Calu3 (cell line): ENCODE results near the gene NEMF. TPM values are rescaled to one million over a fixed set of nuclear protein-coding genes. Genes with fewer than 3 reads are reported as not detected.

Experiments
- Bru-seq: library from RNA; stranded (reverse); fragments of 400-500 nt; gene quantifications from one replicate; lab custom pipeline; 2021; lab: Mats Ljungman, UMichigan
- BruChase-seq, 2 experiments: library from RNA; stranded (reverse); fragments of 400-500 nt; gene quantifications; one replicate each; lab custom pipeline; 2021; lab: Mats Ljungman, UMichigan
- BruUV-seq: library from RNA; stranded (reverse); fragments of 400-500 nt; replicated peaks from 2 replicates; lab custom pipeline; 2021; lab: Mats Ljungman, UMichigan
- CTCF ChIA-PET: fragments of 300-600 bp; sonication (Branson Sonifier 250); formaldehyde crosslinking; loops from one replicate; lab custom pipeline; 2022; ENCODE audit warnings: antibody characterized with exemption; lab: Charles Lee
- DNase-seq: peaks from one replicate; pipeline ENCODE4 v3.0.0; 2022
- H3K27ac Mint-ChIP-seq: one replicate; pipeline ENCODE4 v1.8.0; 2022; ENCODE audit warnings: mixed read lengths; ENCODE audit not compliant: unreplicated experiment
- H3K27me3 Mint-ChIP-seq: one replicate; pipeline ENCODE4 v1.8.0; 2022; ENCODE audit warnings: mixed read lengths; ENCODE audit not compliant: unreplicated experiment
- H3K36me3 Mint-ChIP-seq: one replicate; pipeline ENCODE4 v1.8.0; 2022; ENCODE audit warnings: mild to moderate bottlenecking, moderate library complexity, mixed read lengths; ENCODE audit not compliant: insufficient read depth, unreplicated experiment
- H3K4me1 Mint-ChIP-seq: one replicate; pipeline ENCODE4 v1.8.0; 2022; ENCODE audit warnings: mild to moderate bottlenecking, low read depth, mixed read lengths; ENCODE audit not compliant: unreplicated experiment
- H3K4me3 Mint-ChIP-seq: one replicate; pipeline ENCODE4 v1.8.0; 2022; ENCODE audit warnings: mild to moderate bottlenecking, low read depth, moderate library complexity, mixed read lengths; ENCODE audit not compliant: unreplicated experiment
- H3K9me3 Mint-ChIP-seq: one replicate; pipeline ENCODE4 v1.8.0; 2022; ENCODE audit warnings: low read depth, mixed read lengths; ENCODE audit not compliant: unreplicated experiment
- intact Hi-C: fragments of 100-400 bp; cut with micrococcal nuclease; formaldehyde crosslinking; loops from one replicate; pipeline ENCODE4 v1.10.0; 2022; ENCODE audit not compliant: unreplicated experiment
- long read RNA-seq: library from polyadenylated mRNA; stranded (forward); transcript quantifications from one replicate; pipeline ENCODE4 v2.0.0, GENCODE V29; 2022
- total RNA-seq: library from RNA; stranded (reverse); gene quantifications from 2 replicates; pipeline ENCODE4 v1.2.3, GENCODE V29; 2022
- TF ChIP-seq, protein P1 (sequence below): fragments of 200-600 bp; IDR thresholded peaks from one replicate; pipeline ENCODE4 v1.8.0; 2022; ENCODE audit warnings: antibody characterized with exemption; ENCODE audit not compliant: unreplicated experiment

Gene NEMF, protein sequence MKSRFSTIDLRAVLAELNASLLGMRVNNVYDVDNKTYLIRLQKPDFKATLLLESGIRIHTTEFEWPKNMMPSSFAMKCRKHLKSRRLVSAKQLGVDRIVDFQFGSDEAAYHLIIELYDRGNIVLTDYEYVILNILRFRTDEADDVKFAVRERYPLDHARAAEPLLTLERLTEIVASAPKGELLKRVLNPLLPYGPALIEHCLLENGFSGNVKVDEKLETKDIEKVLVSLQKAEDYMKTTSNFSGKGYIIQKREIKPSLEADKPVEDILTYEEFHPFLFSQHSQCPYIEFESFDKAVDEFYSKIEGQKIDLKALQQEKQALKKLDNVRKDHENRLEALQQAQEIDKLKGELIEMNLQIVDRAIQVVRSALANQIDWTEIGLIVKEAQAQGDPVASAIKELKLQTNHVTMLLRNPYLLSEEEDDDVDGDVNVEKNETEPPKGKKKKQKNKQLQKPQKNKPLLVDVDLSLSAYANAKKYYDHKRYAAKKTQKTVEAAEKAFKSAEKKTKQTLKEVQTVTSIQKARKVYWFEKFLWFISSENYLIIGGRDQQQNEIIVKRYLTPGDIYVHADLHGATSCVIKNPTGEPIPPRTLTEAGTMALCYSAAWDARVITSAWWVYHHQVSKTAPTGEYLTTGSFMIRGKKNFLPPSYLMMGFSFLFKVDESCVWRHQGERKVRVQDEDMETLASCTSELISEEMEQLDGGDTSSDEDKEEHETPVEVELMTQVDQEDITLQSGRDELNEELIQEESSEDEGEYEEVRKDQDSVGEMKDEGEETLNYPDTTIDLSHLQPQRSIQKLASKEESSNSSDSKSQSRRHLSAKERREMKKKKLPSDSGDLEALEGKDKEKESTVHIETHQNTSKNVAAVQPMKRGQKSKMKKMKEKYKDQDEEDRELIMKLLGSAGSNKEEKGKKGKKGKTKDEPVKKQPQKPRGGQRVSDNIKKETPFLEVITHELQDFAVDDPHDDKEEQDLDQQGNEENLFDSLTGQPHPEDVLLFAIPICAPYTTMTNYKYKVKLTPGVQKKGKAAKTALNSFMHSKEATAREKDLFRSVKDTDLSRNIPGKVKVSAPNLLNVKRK
- total RNA-seq (76.3 and 77.7 TPM in 2 replicates), Bru-seq, nascent RNA (percentile 91 among the genes with signal in this experiment), BruChase-seq, experiment 1, labeled RNA remaining after a 6-hour chase (percentile 88 among the genes with signal in this experiment), BruChase-seq, experiment 2, labeled RNA remaining after a 2-hour chase (percentile 87 among the genes with signal in this experiment)
- long read RNA-seq, full-length matches to known transcripts, result 31 of 56 reads
- long read RNA-seq, partial matches to known transcripts, result 14 of 56 reads
- long read RNA-seq, other reads (novel, unspliced or antisense), result 11 of 56 reads

DNA sequence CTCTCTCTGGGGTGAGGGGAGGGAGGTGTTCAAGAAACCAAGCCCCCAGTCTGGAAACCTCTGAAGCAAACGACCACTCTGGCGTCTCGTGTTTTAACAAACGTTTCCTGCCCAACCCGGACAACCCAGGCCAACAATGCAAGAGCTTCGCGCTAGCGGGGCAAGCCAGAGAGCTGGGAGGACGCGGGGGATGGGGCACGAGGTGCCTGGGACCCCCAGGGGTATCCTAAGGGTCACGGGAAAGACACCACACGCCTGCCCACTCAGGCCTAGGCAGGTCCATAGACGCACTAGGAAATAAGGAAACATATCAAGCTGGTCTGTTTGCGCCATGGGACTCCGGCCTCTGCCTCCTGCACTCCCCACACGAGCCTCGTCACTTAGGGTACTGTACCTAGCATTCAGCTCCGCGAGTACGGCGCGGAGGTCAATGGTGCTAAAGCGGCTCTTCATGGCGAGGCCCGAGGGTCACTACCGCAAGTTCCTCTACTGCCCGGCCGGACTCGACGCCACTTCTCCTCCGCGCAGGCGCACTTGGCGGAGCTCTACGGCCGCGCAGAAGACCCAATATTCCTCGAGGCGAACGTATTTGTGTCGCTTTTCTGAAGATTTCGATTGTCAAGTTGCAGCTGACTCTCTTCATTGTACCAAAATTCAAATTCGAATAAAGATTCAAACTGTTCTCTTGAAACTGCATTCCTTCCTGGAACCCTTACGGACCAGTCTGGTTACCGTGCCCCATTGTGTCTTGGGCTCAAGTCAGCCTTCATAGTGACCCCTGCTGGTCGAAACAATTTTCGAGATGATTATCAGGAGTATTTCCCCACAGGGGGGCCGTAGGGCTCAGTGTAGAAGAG, at the start of gene NEMF:
NEMF (minus strand) TSS at position 488 of the 857 bp plus-strand sequence; CDS start at position 453, 35 bp downstream.
- BruUV-seq, result no TSS peak
- CTCF ChIA-PET, result interaction anchor here (0.7 to 2.2 kb wide), 12 partner anchors 9 to 264 kb away, joined by 3 to 24 read pairs (median 5); partner anchors contain the start of genes ARF6, DNAAF2 and VCPKMT
- no peaks in the 10 kb centered on the region for H3K9me3 Mint-ChIP-seq

DNA sequence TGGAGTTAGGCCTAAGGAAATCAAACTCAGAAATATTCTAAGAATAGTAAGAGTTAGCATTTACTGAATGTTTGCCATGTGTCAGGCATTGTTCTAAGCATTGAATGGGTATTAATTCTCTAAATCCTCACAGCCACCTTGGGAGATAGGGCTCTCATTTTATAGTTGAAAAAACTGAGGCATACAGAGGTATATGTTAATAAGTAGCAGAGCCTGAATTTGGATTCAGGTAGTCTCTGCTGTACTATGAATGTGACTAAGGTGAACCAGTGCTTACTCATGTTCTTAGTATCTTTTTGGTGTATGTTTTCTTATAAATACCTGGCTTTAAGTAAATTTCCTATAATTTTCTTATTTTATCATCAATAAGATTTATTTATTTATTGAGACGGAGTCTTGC, 48.4 kb upstream of the NEMF start:
- intact Hi-C loops, result no loop called here
- CTCF ChIA-PET, result no interaction called here
- Mint-ChIP-seq H3K27me3 (no peaks in the 10 kb centered on the region), H3K27ac (no peak overlapping the region), H3K9me3 (no peaks in the 10 kb centered on the region), H3K4me3 (no peak overlapping the region), H3K4me1 (peaks cover 23% of the 10 kb centered on the region), H3K36me3 (peaks cover 42% of the 10 kb centered on the region)
- no peak for DNase-seq
- TF ChIP-seq, protein P1, sequence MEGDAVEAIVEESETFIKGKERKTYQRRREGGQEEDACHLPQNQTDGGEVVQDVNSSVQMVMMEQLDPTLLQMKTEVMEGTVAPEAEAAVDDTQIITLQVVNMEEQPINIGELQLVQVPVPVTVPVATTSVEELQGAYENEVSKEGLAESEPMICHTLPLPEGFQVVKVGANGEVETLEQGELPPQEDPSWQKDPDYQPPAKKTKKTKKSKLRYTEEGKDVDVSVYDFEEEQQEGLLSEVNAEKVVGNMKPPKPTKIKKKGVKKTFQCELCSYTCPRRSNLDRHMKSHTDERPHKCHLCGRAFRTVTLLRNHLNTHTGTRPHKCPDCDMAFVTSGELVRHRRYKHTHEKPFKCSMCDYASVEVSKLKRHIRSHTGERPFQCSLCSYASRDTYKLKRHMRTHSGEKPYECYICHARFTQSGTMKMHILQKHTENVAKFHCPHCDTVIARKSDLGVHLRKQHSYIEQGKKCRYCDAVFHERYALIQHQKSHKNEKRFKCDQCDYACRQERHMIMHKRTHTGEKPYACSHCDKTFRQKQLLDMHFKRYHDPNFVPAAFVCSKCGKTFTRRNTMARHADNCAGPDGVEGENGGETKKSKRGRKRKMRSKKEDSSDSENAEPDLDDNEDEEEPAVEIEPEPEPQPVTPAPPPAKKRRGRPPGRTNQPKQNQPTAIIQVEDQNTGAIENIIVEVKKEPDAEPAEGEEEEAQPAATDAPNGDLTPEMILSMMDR, result no peak
- no TSS peak for BruUV-seq

More for the DNA sequence above, at the start of gene NEMF:
- Mint-ChIP-seq H3K27ac (peak within 1 kb of the TSS; percentile 97), H3K4me3 (peak within 1 kb of the TSS; percentile 96), H3K27me3 (no peaks in the 10 kb centered on the region), H3K4me1 (peaks cover 25% of the 10 kb centered on the region), H3K36me3 (peaks cover 42% of the 10 kb centered on the region)
- DNase-seq, result peak; percentile 86
- intact Hi-C loops, result loop anchor here (2.0 kb wide), 1 partner anchor 252 kb away; no protein-coding TSS in a partner anchor
- TF ChIP-seq, protein P1, result peak; percentile 84

DNA sequence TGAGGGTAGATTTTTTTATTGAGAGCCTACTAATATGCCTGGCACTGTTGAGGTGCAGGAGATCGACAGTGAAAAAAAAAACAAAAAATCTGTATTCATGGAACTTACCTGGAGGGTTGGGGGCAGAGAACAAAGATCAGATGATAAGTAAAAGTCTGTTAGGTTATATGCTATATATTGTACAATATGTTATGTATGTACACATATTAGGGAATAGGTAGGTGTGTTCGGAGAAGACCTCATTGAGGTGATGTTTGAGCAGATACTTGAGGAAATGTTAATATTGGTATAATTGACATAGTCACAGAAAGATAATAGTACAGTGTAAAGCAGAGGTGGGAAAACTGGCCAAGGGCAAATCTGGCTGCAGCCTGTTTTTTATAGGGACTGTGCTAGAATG, 45.9 kb upstream of the NEMF start:
- no TSS peak for BruUV-seq
- CTCF ChIA-PET, result interaction anchor here (0.7 to 1.3 kb wide), 3 partner anchors 35 to 733 kb away, joined by 3 to 6 read pairs (median 5); no protein-coding TSS in a partner anchor
- H3K27me3 Mint-ChIP-seq, result no peaks in the 10 kb centered on the region
- peak overlapping the region; percentile 94 for H3K27ac Mint-ChIP-seq
- H3K9me3 Mint-ChIP-seq, result no peaks in the 10 kb centered on the region
- peaks cover 22% of the 10 kb centered on the region for H3K4me1 Mint-ChIP-seq
- TF ChIP-seq, protein P1, result no peak
- H3K4me3 Mint-ChIP-seq, result peak overlapping the region; percentile 87
- DNase-seq, result no peak
- peaks cover 66% of the 10 kb centered on the region for H3K36me3 Mint-ChIP-seq
- intact Hi-C loops, result loop anchor here (5.0 kb wide), 2 partner anchors 164 to 204 kb away; no protein-coding TSS in a partner anchor
